OCI-LY3 (cell line): ENCODE measurements around the gene RSPH6A.

Experiments used
- CTCF ChIP-seq: fragments of 200-600, 300-600 bp; sonication (generic); IDR thresholded peaks from 2 replicates; pipeline ENCODE4 v1.5.1; 2014; ENCODE audit warnings: antibody characterized with exemption, low read length, low read depth
- EZH2phosphoT487 ChIP-seq: fragments of 200-600 bp; shearing (Covaris generic); IDR thresholded peaks from 2 replicates; pipeline ENCODE4 v1.6.1; 2018; ENCODE audit warnings: antibody characterized with exemption, mixed run types, low read depth

DNA sequence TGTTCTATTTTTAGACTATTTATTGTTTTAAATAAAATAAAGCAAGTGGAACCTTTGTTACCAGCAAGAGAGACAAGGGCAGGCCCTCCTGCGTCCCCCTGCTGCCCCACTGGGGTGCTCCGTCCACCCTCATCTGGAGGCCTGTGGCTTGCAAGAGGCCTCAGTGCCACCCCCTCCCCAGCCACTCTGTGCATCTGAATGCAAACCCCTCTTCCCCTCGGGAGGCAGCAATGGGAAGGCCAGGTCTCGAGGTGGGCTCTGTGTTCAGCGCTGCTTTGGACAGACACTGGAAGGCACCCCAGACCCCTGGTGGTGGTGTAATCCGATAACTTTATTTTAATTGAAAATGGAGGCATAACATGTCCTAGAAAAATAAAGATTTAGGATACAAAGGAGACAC, 50.6 kb downstream of the RSPH6A start:
- TF ChIP-seq EZH2phosphoT487 = no peak
- TF ChIP-seq CTCF = no peak
